Ishikawa (cell line): ENCODE results near the gene FOXF1.

Source experiments
- CEBPB ChIP-seq: IDR thresholded peaks from 2 replicates; pipeline ENCODE4 v1.6.1; 2012
- CREB1 ChIP-seq: IDR thresholded peaks from 2 replicates; pipeline ENCODE4 v1.6.1; 2012; ENCODE audit warnings: low read depth
- EGR1 ChIP-seq: IDR thresholded peaks from 2 replicates; pipeline ENCODE4 v1.6.1; 2012
- EP300 ChIP-seq: IDR thresholded peaks from 2 replicates; pipeline ENCODE4 v1.6.1; 2012; ENCODE audit warnings: borderline replicate concordance
- FOXM1 ChIP-seq: IDR thresholded peaks from 2 replicates; pipeline ENCODE4 v1.6.1; 2012; ENCODE audit warnings: low read depth, borderline replicate concordance
- NFIC ChIP-seq: IDR thresholded peaks from 2 replicates; pipeline ENCODE4 v1.6.1; 2012
- RAD21 ChIP-seq: IDR thresholded peaks from 2 replicates; pipeline ENCODE4 v1.6.1; 2012; ENCODE audit warnings: low read depth
- TAF1 ChIP-seq: IDR thresholded peaks from 2 replicates; pipeline ENCODE4 v1.6.1; 2012; ENCODE audit warnings: low read depth, mild to moderate bottlenecking
- TCF12 ChIP-seq: IDR thresholded peaks from 2 replicates; pipeline ENCODE4 v1.6.1; 2012; ENCODE audit warnings: low read depth
- TEAD4 ChIP-seq: IDR thresholded peaks from 2 replicates; pipeline ENCODE4 v1.6.1; 2012
- YY1 ChIP-seq: IDR thresholded peaks from 2 replicates; pipeline ENCODE4 v1.6.1; 2012; ENCODE audit warnings: low read depth
- ZBTB7A ChIP-seq: IDR thresholded peaks from 2 replicates; pipeline ENCODE4 v1.6.1; 2012; ENCODE audit warnings: low read depth
- TF ChIP-seq, protein P1 (sequence below): IDR thresholded peaks from 2 replicates; pipeline ENCODE4 v1.6.1; 2012; ENCODE audit warnings: low read depth, mild to moderate bottlenecking
- TF ChIP-seq, protein P2 (sequence below): IDR thresholded peaks from 2 replicates; pipeline ENCODE4 v1.6.1; 2012
- TF ChIP-seq, protein P3 (sequence below): IDR thresholded peaks from 2 replicates; pipeline ENCODE4 v1.6.1; 2012

The FOXF1 gene

DNA sequence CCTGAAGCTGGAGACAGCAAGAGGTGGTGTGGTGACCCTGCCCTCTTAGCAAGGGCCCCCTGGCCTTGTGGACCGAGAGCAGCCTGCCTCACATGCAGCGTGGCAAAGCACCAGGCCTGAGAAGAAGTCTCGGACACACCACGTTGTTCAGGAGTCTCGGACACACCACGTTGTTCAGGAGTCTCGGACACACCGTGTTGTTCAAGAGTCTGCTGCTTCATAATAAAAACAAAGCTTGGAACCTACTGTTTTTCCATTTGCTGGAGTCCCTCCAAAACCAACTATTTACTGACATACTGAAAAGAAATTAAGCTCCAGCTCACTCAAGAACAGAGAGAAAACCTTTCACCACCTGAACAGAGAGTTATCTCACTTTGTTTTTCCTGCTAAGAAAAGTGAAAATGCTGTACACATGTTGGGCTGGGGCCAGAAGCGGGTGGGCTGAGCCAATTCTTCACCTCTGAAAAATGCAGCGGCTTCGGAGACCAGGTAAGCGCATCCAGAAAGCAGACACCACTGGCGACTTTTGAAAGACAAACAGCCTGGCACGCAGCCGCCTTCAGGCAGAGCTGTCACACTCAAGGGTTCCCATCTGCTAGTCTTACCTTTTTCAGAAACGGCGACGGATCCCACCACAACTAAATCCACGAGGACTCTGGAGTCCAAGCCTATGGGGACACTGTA lies 35.8 kb downstream of the FOXF1 start:
- TF ChIP-seq TAF1, result no peak
- TF ChIP-seq ZBTB7A, result no peak
- TF ChIP-seq RAD21, result no peak
- no peak for TF ChIP-seq EP300
- no peak for TF ChIP-seq NFIC
- no peak for TF ChIP-seq TCF12
- TF ChIP-seq, protein P1, sequence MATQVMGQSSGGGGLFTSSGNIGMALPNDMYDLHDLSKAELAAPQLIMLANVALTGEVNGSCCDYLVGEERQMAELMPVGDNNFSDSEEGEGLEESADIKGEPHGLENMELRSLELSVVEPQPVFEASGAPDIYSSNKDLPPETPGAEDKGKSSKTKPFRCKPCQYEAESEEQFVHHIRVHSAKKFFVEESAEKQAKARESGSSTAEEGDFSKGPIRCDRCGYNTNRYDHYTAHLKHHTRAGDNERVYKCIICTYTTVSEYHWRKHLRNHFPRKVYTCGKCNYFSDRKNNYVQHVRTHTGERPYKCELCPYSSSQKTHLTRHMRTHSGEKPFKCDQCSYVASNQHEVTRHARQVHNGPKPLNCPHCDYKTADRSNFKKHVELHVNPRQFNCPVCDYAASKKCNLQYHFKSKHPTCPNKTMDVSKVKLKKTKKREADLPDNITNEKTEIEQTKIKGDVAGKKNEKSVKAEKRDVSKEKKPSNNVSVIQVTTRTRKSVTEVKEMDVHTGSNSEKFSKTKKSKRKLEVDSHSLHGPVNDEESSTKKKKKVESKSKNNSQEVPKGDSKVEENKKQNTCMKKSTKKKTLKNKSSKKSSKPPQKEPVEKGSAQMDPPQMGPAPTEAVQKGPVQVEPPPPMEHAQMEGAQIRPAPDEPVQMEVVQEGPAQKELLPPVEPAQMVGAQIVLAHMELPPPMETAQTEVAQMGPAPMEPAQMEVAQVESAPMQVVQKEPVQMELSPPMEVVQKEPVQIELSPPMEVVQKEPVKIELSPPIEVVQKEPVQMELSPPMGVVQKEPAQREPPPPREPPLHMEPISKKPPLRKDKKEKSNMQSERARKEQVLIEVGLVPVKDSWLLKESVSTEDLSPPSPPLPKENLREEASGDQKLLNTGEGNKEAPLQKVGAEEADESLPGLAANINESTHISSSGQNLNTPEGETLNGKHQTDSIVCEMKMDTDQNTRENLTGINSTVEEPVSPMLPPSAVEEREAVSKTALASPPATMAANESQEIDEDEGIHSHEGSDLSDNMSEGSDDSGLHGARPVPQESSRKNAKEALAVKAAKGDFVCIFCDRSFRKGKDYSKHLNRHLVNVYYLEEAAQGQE, result no peak
- no peak for TF ChIP-seq CEBPB
- TF ChIP-seq, protein P2, sequence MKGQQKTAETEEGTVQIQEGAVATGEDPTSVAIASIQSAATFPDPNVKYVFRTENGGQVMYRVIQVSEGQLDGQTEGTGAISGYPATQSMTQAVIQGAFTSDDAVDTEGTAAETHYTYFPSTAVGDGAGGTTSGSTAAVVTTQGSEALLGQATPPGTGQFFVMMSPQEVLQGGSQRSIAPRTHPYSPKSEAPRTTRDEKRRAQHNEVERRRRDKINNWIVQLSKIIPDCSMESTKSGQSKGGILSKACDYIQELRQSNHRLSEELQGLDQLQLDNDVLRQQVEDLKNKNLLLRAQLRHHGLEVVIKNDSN, result no peak
- TF ChIP-seq TEAD4, result no peak
- no peak for TF ChIP-seq YY1
- TF ChIP-seq, protein P3, sequence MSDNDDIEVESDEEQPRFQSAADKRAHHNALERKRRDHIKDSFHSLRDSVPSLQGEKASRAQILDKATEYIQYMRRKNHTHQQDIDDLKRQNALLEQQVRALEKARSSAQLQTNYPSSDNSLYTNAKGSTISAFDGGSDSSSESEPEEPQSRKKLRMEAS, result no peak
- TF ChIP-seq CREB1, result no peak
- no peak for TF ChIP-seq FOXM1
- TF ChIP-seq EGR1, result no peak

- no peak for TF ChIP-seq CEBPB
Observed at GRCh38 chr16:86546638-86547013, 36.3 kb downstream of the FOXF1 start.

DNA sequence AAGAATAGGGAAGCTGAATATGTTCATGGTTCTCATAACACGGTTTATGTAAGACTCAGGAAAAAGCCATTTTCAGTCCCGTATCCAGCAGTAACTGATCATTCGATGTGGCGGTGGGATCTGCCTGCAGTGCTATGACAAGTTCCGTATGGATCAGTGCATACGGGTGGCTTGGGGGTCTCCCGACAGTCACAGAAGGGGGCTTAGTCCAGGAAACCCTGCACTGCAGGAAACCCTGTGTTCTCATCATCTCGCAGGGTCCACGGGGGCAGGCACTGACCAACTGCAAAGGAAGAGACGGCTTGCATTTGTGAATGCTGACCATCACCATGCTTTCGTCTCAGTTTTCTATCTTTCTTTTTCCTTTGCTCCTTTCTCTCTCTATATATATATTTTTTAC lies 37.0 kb downstream of the FOXF1 start:
- TF ChIP-seq FOXM1, result no peak
- TF ChIP-seq TAF1, result no peak
- no peak for TF ChIP-seq RAD21
- no peak for TF ChIP-seq CEBPB
- no peak for TF ChIP-seq YY1
- TF ChIP-seq, protein P3, result no peak

DNA sequence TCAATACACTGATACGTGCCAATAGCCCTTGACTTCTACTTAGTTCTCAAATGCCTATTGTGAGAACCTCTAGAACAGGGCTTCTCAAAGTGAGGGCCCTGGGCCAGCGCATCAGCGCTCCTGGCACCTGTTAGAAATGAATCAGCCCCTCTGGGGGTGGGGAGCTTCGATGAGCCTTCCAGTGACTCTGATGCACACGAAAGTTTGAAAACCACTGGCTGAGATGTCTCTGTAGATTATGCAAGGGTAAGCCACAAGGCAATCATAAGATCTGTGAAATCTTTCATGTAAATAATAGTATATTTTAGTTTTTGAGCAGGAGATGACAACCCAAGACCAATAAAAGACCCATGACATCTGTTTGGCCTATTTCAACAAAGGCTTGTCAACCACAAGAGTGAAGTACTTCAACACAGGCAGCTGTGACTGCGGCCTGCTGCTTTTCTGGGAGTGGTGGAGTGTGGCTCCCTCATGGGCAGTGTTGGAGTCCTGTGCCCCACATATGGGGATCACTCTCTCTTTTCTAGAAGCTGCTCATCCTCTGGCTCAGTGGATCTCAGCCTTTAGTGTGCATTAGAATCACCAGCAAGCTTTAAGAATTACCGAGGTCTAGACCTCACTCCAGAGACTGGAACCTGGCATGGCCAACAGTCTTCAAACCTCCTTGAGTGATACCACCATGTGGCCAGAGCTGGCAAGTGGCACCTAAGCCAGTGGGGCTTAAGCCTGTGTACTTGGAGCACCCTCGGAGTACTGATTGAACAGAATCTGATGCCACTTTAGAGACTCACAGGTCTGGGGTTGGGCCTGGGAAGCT lies 39.0 kb downstream of the FOXF1 start:
- TF ChIP-seq TAF1 (no peak), CEBPB (no peak), TEAD4 (no peak), NFIC (no peak), ZBTB7A (no peak), FOXM1 (no peak), EP300 (no peak)
- TF ChIP-seq, protein P2, result no peak
- TF ChIP-seq, protein P3, result no peak

DNA sequence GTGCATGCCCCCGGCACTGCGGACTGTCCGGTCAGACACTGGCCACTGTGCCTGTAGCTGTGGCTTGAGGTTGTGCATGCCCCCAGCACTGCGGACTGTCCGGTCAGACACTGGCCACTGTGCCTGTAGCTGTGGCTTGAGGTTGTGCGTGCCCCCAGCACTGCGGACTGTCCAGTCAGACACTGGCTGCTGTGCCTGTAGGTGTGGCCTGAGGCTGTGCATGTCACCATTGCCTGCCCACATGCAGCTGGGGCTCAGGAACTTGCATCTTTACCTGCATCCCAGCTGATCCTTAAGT lies 39.5 kb downstream of the FOXF1 start:
- TF ChIP-seq, protein P1, result no peak
- TF ChIP-seq RAD21 (no peak), TCF12 (no peak), NFIC (no peak), TAF1 (no peak), FOXM1 (no peak), CREB1 (no peak), TEAD4 (no peak), ZBTB7A (no peak)
- TF ChIP-seq, protein P3, result no peak
